ENCODE data around the gene SFT2D1. TPM values are rescaled to one million over a fixed set of nuclear protein-coding genes. Genes with fewer than 3 reads are reported as not detected.

The SFT2D1 gene
- total RNA-seq = 22.1 and 25.7 TPM in 2 replicates

- H3K79me2 ChIP-seq (ENCODE audit: insufficient read depth, low read length) = peaks cover 51% of the 10 kb centered on the region
- peaks cover 4% of the 10 kb centered on the region for H3K36me3 ChIP-seq (ENCODE audit: insufficient read depth, low read length)
- TF ChIP-seq CTCF (IDR thresholded peaks at IDR 0.05; ENCODE audit: extremely low read depth, low read depth, low read length) = no peak
- H2AFZ ChIP-seq (ENCODE audit: low read length) = peak within 1 kb of the TSS; percentile 97
- no peaks in the 10 kb centered on the region for H3K27me3 ChIP-seq (ENCODE audit: insufficient read depth, low read length)
- no peaks in the 10 kb centered on the region for H3K9me3 ChIP-seq (ENCODE audit: low read depth, low read length)
- H3K27ac ChIP-seq (ENCODE audit: low read depth, low read length) = peak within 1 kb of the TSS; percentile 92
- peak within 1 kb of the TSS; percentile 95 for H3K4me3 ChIP-seq (ENCODE audit: insufficient read depth, low read length)
- DNase-seq (ENCODE audit: insufficient read length, low spot score, missing footprints) = peak; percentile 97
- peaks cover 34% of the 10 kb centered on the region for H4K20me1 ChIP-seq (ENCODE audit: insufficient read depth, low read length)
- peaks cover 14% of the 10 kb centered on the region for H3K4me1 ChIP-seq (ENCODE audit: insufficient read depth, low read length)
- H3K4me2 ChIP-seq (ENCODE audit: insufficient read depth, low read length) = peak within 1 kb of the TSS; percentile 81
Measured at GRCh38 chr6:166342349-166343149, at the start of gene SFT2D1. Gene SFT2D1, minus strand, starts transcription at chr6:166342545. Its CDS starts 64 bp downstream, at chr6:166342481.

DNA sequence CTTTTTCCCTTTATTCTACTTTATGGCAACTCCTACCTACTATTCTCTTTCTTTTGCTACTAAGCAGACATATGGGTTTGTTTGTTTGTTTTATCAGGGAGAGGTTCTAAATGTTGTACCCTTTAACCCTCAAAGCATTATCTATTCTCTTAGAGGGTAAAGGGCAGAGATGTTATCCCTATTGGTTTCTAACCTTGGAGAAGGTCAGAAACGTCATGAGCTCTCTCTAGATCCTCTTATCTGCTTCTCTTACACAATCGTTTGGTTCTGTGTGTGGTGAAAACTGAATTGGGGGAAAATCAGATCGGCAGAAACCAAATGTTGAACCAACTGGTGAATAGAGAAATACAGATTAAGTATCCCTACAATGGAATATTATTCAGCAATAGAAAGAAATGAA lies 46.8 kb upstream of the SFT2D1 start:
- Histone ChIP-seq H4K20me1 (ENCODE audit: insufficient read depth, low read length) (no peaks in the 10 kb centered on the region), H3K4me1 (ENCODE audit: insufficient read depth, low read length) (no peaks in the 10 kb centered on the region), H3K4me3 (ENCODE audit: insufficient read depth, low read length) (no peak overlapping the region), H3K9me3 (ENCODE audit: low read depth, low read length) (no peaks in the 10 kb centered on the region), H3K27me3 (ENCODE audit: insufficient read depth, low read length) (no peaks in the 10 kb centered on the region), H3K79me2 (ENCODE audit: insufficient read depth, low read length) (no peaks in the 10 kb centered on the region), H2AFZ (ENCODE audit: low read length) (no peak overlapping the region), H3K4me2 (ENCODE audit: insufficient read depth, low read length) (no peak overlapping the region), H3K36me3 (ENCODE audit: insufficient read depth, low read length) (no peaks in the 10 kb centered on the region), H3K27ac (ENCODE audit: low read depth, low read length) (no peak overlapping the region)
- no peak for TF ChIP-seq CTCF (IDR thresholded peaks at IDR 0.05; ENCODE audit: extremely low read depth, low read depth, low read length)
- no peak for DNase-seq (ENCODE audit: insufficient read length, low spot score, missing footprints)

- no peak overlapping the region for H2AFZ ChIP-seq (ENCODE audit: low read length)
- H3K27ac ChIP-seq (ENCODE audit: low read depth, low read length) = no peak overlapping the region
- H3K4me1 ChIP-seq (ENCODE audit: insufficient read depth, low read length) = no peaks in the 10 kb centered on the region
- TF ChIP-seq CTCF (IDR thresholded peaks at IDR 0.05; ENCODE audit: extremely low read depth, low read depth, low read length) = no peak
- H3K4me3 ChIP-seq (ENCODE audit: insufficient read depth, low read length) = no peak overlapping the region
- no peaks in the 10 kb centered on the region for H3K9me3 ChIP-seq (ENCODE audit: low read depth, low read length)
- H3K27me3 ChIP-seq (ENCODE audit: insufficient read depth, low read length) = no peaks in the 10 kb centered on the region
- no peak overlapping the region for H3K4me2 ChIP-seq (ENCODE audit: insufficient read depth, low read length)
- H3K79me2 ChIP-seq (ENCODE audit: insufficient read depth, low read length) = no peaks in the 10 kb centered on the region
- DNase-seq (ENCODE audit: insufficient read length, low spot score, missing footprints) = no peak
- no peaks in the 10 kb centered on the region for H4K20me1 ChIP-seq (ENCODE audit: insufficient read depth, low read length)
- no peaks in the 10 kb centered on the region for H3K36me3 ChIP-seq (ENCODE audit: insufficient read depth, low read length)
Measured at GRCh38 chr6:166388290-166389004, 46.1 kb upstream of the SFT2D1 start.
